H1 (cell line): ENCODE results near the gene NLRP1. TPM values are rescaled to one million over a fixed set of nuclear protein-coding genes. Genes with fewer than 3 reads are reported as not detected.

Experiments used
- CTCF ChIA-PET: fragments of 300-600 bp; sonication (Branson Sonifier 250); formaldehyde crosslinking; loops from one replicate; lab custom pipeline; 2021; ENCODE audit not compliant: partially characterized antibody; lab: Charles Lee
- POLR2A ChIA-PET: fragments of 300-600 bp; sonication (Branson Sonifier 250); formaldehyde crosslinking; loops from one replicate; lab custom pipeline; 2021; ENCODE audit warnings: inconsistent platforms; ENCODE audit not compliant: partially characterized antibody; lab: Charles Lee
- DNase-seq, 2 experiments: peaks; one replicate each; pipeline versions ENCODE4 v3.0.0 to v3.0.0-alpha.2; 2010 to 2022; ENCODE audit warnings: low spot score in 2 of 2, low read depth in 1 of 2, mixed read lengths in 1 of 2
- FAIRE-seq: peaks from 2 replicates; lab custom pipeline; 2011; peaks lifted over from hg19 to GRCh38; lab: Jason Lieb, UNC
- H2AFZ ChIP-seq: 2 replicates; pipeline ENCODE4 v1.8.1; 2012; ENCODE audit warnings: low read length, inconsistent platforms
- H2AK5ac ChIP-seq: 2 replicates; pipeline ENCODE4 v1.6.1; 2013; ENCODE audit warnings: low read depth, low read length
- H2BK120ac ChIP-seq: replicated peaks from 2 replicates; pipeline ENCODE3; 2013; ENCODE audit warnings: low read depth, low read length, inconsistent platforms
- H2BK12ac ChIP-seq: 2 replicates; pipeline ENCODE4 v1.6.1; 2013; ENCODE audit warnings: low read depth, low read length
- H2BK15ac ChIP-seq: 2 replicates; pipeline ENCODE4 v1.6.1; 2013; ENCODE audit warnings: low read length
- H2BK20ac ChIP-seq: 2 replicates; pipeline ENCODE4 v1.6.1; 2013; ENCODE audit warnings: low read length
- H2BK5ac ChIP-seq: 2 replicates; pipeline ENCODE4 v1.6.1; 2013; ENCODE audit warnings: low read depth, low read length
- H3K14ac ChIP-seq: 2 replicates; pipeline ENCODE4 v1.6.1; 2013; ENCODE audit warnings: inconsistent platforms; ENCODE audit not compliant: insufficient read length
- H3K18ac ChIP-seq: 2 replicates; pipeline ENCODE4 v1.6.1; 2013; ENCODE audit warnings: low read length; ENCODE audit errors: extremely low read depth
- H3K23ac ChIP-seq: 2 replicates; pipeline ENCODE4 v1.6.1; 2013; ENCODE audit warnings: inconsistent platforms; ENCODE audit not compliant: insufficient read length
- H3K23me2 ChIP-seq: 2 replicates; pipeline ENCODE4 v1.6.1; 2013; ENCODE audit warnings: low read depth, low read length
- H3K27ac ChIP-seq: 2 replicates; pipeline ENCODE4 v1.6.1; 2011; ENCODE audit warnings: low read depth, low read length, inconsistent platforms
- H3K27me3 ChIP-seq, 4 experiments: replicated peaks in 1 of 4; 1 replicate in 1 of 4; 2 replicates in 3 of 4; pipeline versions ENCODE4 v1.6.1 to v1.8.1; 2011 to 2013; ENCODE audit warnings: low read length in 3 of 4, mild to moderate bottlenecking in 3 of 4, inconsistent platforms in 2 of 4, mixed read lengths in 2 of 4, moderate library complexity in 1 of 4; ENCODE audit not compliant: control insufficient read depth in 3 of 4, insufficient read depth in 3 of 4; ENCODE audit errors: extremely low read depth in 1 of 4
- H3K36me3 ChIP-seq, 4 experiments: 2 replicates each; pipeline versions ENCODE4 v1.6.1 to v1.8.1; 2011 to 2013; ENCODE audit warnings: mild to moderate bottlenecking in 4 of 4, low read length in 3 of 4, moderate library complexity in 2 of 4, control low read depth in 1 of 4, inconsistent platforms in 1 of 4; ENCODE audit not compliant: insufficient read depth in 4 of 4, control insufficient read depth in 2 of 4
- H3K4ac ChIP-seq: replicated peaks from 2 replicates; pipeline ENCODE3; 2013; ENCODE audit warnings: low read length, low read depth, mixed read lengths, inconsistent platforms; ENCODE audit not compliant: insufficient read length
- H3K4me1 ChIP-seq, 4 experiments: replicated peaks in 1 of 4; 1 replicate in 1 of 4; 2 replicates in 3 of 4; pipeline versions ENCODE4 v1.6.1 to v1.8.1; 2011 to 2013; ENCODE audit warnings: low read length in 3 of 4, inconsistent platforms in 2 of 4, mixed read lengths in 1 of 4; ENCODE audit not compliant: insufficient read depth in 4 of 4, control insufficient read depth in 3 of 4
- H3K4me2 ChIP-seq, 2 experiments: 2 replicates each; pipeline versions ENCODE4 v1.6.1 to v1.8.1; 2011 to 2013; ENCODE audit warnings: low read depth in 2 of 2, low read length in 2 of 2, control low read depth in 1 of 2, inconsistent platforms in 1 of 2, mild to moderate bottlenecking in 1 of 2; ENCODE audit not compliant: insufficient read depth in 1 of 2
- H3K4me3 ChIP-seq, 4 experiments: fragments of 200-600, 300-600 bp in 1 of 4; sonication (generic), shearing (Covaris generic), sonication (Bioruptor Twin) in 1 of 4; 2 replicates each; pipeline versions ENCODE4 v1.5.1 to v1.8.1; 2011 to 2016; ENCODE audit warnings: low read length in 4 of 4, low read depth in 3 of 4, control low read depth in 2 of 4, inconsistent platforms in 2 of 4, mild to moderate bottlenecking in 2 of 4, mixed read lengths in 1 of 4, moderate library complexity in 1 of 4; ENCODE audit not compliant: insufficient read depth in 2 of 4; ENCODE audit errors: extremely low read depth in 1 of 4
- H3K56ac ChIP-seq: replicated peaks from 2 replicates; pipeline ENCODE3; 2013; ENCODE audit warnings: low read depth, mild to moderate bottlenecking, mixed read lengths, low read length, inconsistent platforms; ENCODE audit not compliant: insufficient read length
- H3K79me1 ChIP-seq: 2 replicates; pipeline ENCODE4 v1.6.1; 2013; ENCODE audit warnings: low read depth, low read length, control low read depth
- H3K79me2 ChIP-seq, 2 experiments: 2 replicates each; pipeline versions ENCODE4 v1.6.1 to v1.8.1; 2012 to 2013; ENCODE audit warnings: low read length in 2 of 2, mild to moderate bottlenecking in 2 of 2, inconsistent platforms in 1 of 2; ENCODE audit not compliant: insufficient read depth in 2 of 2, control insufficient read depth in 1 of 2
- H3K9ac ChIP-seq, 4 experiments: replicated peaks in 1 of 4; 1 replicate in 1 of 4; 2 replicates in 3 of 4; pipeline versions ENCODE4 v1.6.1 to v1.8.1; 2011 to 2013; ENCODE audit warnings: low read depth in 3 of 4, low read length in 3 of 4, control low read depth in 2 of 4, mild to moderate bottlenecking in 2 of 4, moderate library complexity in 2 of 4, inconsistent platforms in 1 of 4; ENCODE audit errors: extremely low read depth in 1 of 4
- H3K9me3 ChIP-seq, 2 experiments: 2 replicates each; pipeline versions ENCODE4 v1.6.1 to v1.8.1; 2012 to 2013; ENCODE audit warnings: mild to moderate bottlenecking in 2 of 2, moderate library complexity in 2 of 2, control low read depth in 1 of 2, inconsistent platforms in 1 of 2, low read depth in 1 of 2, low read length in 1 of 2, mixed read lengths in 1 of 2; ENCODE audit not compliant: insufficient read depth in 2 of 2
- H4K20me1 ChIP-seq, 2 experiments: replicated peaks in 1 of 2; 2 replicates each; pipeline versions ENCODE3 to v1.8.1; 2011 to 2013; ENCODE audit warnings: inconsistent platforms in 2 of 2, low read length in 2 of 2, mild to moderate bottlenecking in 1 of 2; ENCODE audit not compliant: insufficient read depth in 2 of 2, control insufficient read depth in 1 of 2
- H4K5ac ChIP-seq: 2 replicates; pipeline ENCODE4 v1.6.1; 2013; ENCODE audit warnings: low read length, low read depth, mixed read lengths, inconsistent platforms; ENCODE audit not compliant: insufficient read length
- H4K8ac ChIP-seq: 2 replicates; pipeline ENCODE4 v1.8.0; 2013; ENCODE audit warnings: mild to moderate bottlenecking, moderate library complexity, low read length, inconsistent platforms; ENCODE audit not compliant: insufficient read depth; ENCODE audit errors: extremely low read depth
- H4K91ac ChIP-seq: replicated peaks from 2 replicates; pipeline ENCODE3; 2013; ENCODE audit warnings: low read length, mixed read lengths, inconsistent platforms; ENCODE audit not compliant: insufficient read length
- CEBPB ChIP-seq: IDR thresholded peaks from 2 replicates; pipeline ENCODE4 v1.6.1; 2012; ENCODE audit warnings: low read depth, low read length
- CTBP2 ChIP-seq: IDR thresholded peaks from 2 replicates; pipeline ENCODE4 v1.7.0; 2011; ENCODE audit warnings: borderline replicate concordance, mild to moderate bottlenecking, moderate library complexity, mixed read lengths, low read length; ENCODE audit not compliant: insufficient read depth, insufficient read length
- EZH2 ChIP-seq: fragments of 200-600 bp; sonication (generic); IDR thresholded peaks from 2 replicates; pipeline ENCODE4 v1.7.1; 2012; ENCODE audit warnings: low read depth, mild to moderate bottlenecking, moderate library complexity, low read length, inconsistent platforms; ENCODE audit not compliant: severe bottlenecking
- FOSL1 ChIP-seq: IDR thresholded peaks from 2 replicates; pipeline ENCODE4 v1.6.1; 2011; ENCODE audit warnings: mild to moderate bottlenecking, low read depth, low read length, moderate library complexity; ENCODE audit not compliant: insufficient read depth
- JUN ChIP-seq: IDR thresholded peaks from 2 replicates; pipeline ENCODE4 v1.6.1; 2011; ENCODE audit warnings: low read depth, mild to moderate bottlenecking, improper control_type of control experiment, low read length
- KDM4A ChIP-seq: IDR thresholded peaks from one replicate; pipeline ENCODE4 v1.7.1; 2012; ENCODE audit warnings: low read depth, mild to moderate bottlenecking, moderate library complexity, low read length, inconsistent platforms; ENCODE audit not compliant: severe bottlenecking
- PHF8 ChIP-seq: fragments of 200-600 bp; sonication (generic); conservative IDR thresholded peaks from 2 replicates; pipeline ENCODE4 v1.7.1; 2012; ENCODE audit warnings: low read depth, mild to moderate bottlenecking, inconsistent platforms, low read length, moderate library complexity
- POLR2A ChIP-seq, 2 experiments: IDR thresholded peaks; 1 replicate in 1 of 2; 2 replicates in 1 of 2; pipeline ENCODE4 v1.6.1; 2011; ENCODE audit warnings: low read depth in 2 of 2, low read length in 2 of 2, mild to moderate bottlenecking in 2 of 2; ENCODE audit errors: control extremely low read depth in 1 of 2
- RFX5 ChIP-seq: IDR thresholded peaks from 2 replicates; pipeline ENCODE4 v1.6.1; 2011; ENCODE audit warnings: low read depth, low read length, improper control_type of control experiment, borderline replicate concordance
- RXRA ChIP-seq: IDR thresholded peaks from 2 replicates; pipeline ENCODE4 v1.6.1; 2011; ENCODE audit warnings: low read depth, mild to moderate bottlenecking, low read length, moderate library complexity; ENCODE audit not compliant: insufficient read depth
- TEAD4 ChIP-seq: IDR thresholded peaks from 2 replicates; pipeline ENCODE4 v1.6.1; 2012; ENCODE audit warnings: low read depth, low read length, inconsistent platforms, mixed read lengths
- WGBS, 2 experiments: shearing (Covaris generic) in 1 of 2; methylation state at CpG; one replicate each; pipeline versions ENCODE4 v1.1.6 to v1.1.7; 2013 to 2015; ENCODE audit warnings: low lambda C conversion rate in 2 of 2, mixed read lengths in 2 of 2, inconsistent platforms in 1 of 2, low coverage in 1 of 2, missing lambda C conversion rate in 1 of 2; ENCODE audit not compliant: insufficient replicate concordance in 2 of 2, insufficient coverage in 1 of 2, insufficient read length in 1 of 2; ENCODE audit errors: extremely low coverage in 1 of 2, missing lambda C conversion rate in 1 of 2; 5-methylcytosine and 5-hydroxymethylcytosine counted together
- polyA plus RNA-seq, 7 experiments: library from polyadenylated mRNA; depleted of rRNA in 3 of 7; stranded (reverse) in 5 of 7; unstranded in 2 of 7; fragments of >200 nt in 5 of 7; fragments of 200-250 nt in 2 of 7; gene quantifications; 1 replicate in 5 of 7; 2 replicates in 1 of 7; 4 replicates in 1 of 7; pipeline versions ENCODE4 v1.2.1 to v1.2.3, GENCODE V29; 2011 to 2013; ENCODE audit warnings: missing spikeins in 2 of 7, mixed read lengths in 2 of 7
- total RNA-seq: library from RNA; stranded (reverse); fragmentation: NEBNext Ultra II Directional; extraction: Animal tissue kit (Norgen Biotek cat#: 25700); gene quantifications from 2 replicates; pipeline ENCODE4 v1.2.1, GENCODE V29; 2021
- TF ChIP-seq, protein P1 (sequence below): IDR thresholded peaks from 2 replicates; pipeline ENCODE4 v1.6.1; 2011; ENCODE audit warnings: low read length, improper control_type of control experiment
- TF ChIP-seq, protein P2 (sequence below): IDR thresholded peaks from 2 replicates; pipeline ENCODE4 v1.6.1; 2011; ENCODE audit warnings: low read depth, mild to moderate bottlenecking, low read length; ENCODE audit not compliant: insufficient read depth

Gene NLRP1
- total and polyA plus RNA-seq, 2 of the 8 experiments (the other 6 are each of a cell fraction or from before 2014, with no cell fraction given): 8.6 to 10.4 TPM

DNA sequence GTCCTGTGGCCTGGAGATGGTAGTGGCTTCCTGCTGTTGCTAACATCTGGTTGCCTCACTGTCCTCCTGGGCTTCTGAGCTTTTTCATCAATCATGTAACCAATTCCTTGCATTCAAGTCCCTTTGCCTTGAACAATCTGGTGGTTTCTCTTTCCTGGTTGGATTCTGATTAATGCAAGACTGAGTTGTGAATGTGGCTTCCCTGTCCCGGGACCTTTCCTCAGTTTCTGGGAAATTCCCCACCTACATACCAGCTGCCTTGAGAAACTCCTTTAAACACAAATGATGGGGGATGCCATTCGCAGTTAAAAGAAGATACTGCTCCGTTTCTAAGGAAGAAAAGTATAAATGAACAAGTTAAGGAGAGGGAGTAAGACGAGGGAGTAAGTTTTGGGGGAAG, 39.9 kb upstream of the NLRP1 start:
- no peak overlapping the region for H2BK15ac ChIP-seq
- H3K4me1 ChIP-seq: no peaks in the 10 kb centered on the region
- H4K8ac ChIP-seq: no peak overlapping the region
- H2BK20ac ChIP-seq: no peak overlapping the region
- POLR2A ChIA-PET: no interaction called here
- DNase-seq: no peak
- H4K91ac ChIP-seq: no peak overlapping the region
- no peak overlapping the region for H2AFZ ChIP-seq
- H2AK5ac ChIP-seq: no peak overlapping the region
- no peaks in the 10 kb centered on the region for H3K27me3 ChIP-seq
- H2BK5ac ChIP-seq: no peak overlapping the region
- no peak overlapping the region for H3K18ac ChIP-seq
- no peaks in the 10 kb centered on the region for H3K79me1 ChIP-seq
- H3K14ac ChIP-seq: no peak overlapping the region
- H3K79me2 ChIP-seq: no peaks in the 10 kb centered on the region
- WGBS, 2 experiments: 86 to 100% methylated on average over 1 to 4 of the region's 4 CpGs
- no peak overlapping the region for H3K23ac ChIP-seq
- no peaks in the 10 kb centered on the region for H3K9me3 ChIP-seq
- H3K27ac ChIP-seq: no peak overlapping the region
- FAIRE-seq: no peak
- no peak overlapping the region for H2BK12ac ChIP-seq
- no peak overlapping the region for H2BK120ac ChIP-seq
- H3K36me3 ChIP-seq: no peaks in the 10 kb centered on the region
- peaks cover 3% of the 10 kb centered on the region; the same call in 1 of the 2 replicates for H3K23me2 ChIP-seq
- no peak overlapping the region for H3K9ac ChIP-seq
- no peak overlapping the region for H4K5ac ChIP-seq
- no peaks in the 10 kb centered on the region for H4K20me1 ChIP-seq
- no peak overlapping the region for H3K56ac ChIP-seq
- no peak overlapping the region for H3K4ac ChIP-seq
- CTCF ChIA-PET: interaction anchor here (1.6 kb wide), 1 partner anchor 20 kb away, joined by 3 read pairs; no protein-coding TSS in a partner anchor
- no peak overlapping the region for H3K4me2 ChIP-seq
- H3K4me3 ChIP-seq: no peak overlapping the region
- TF ChIP-seq KDM4A: no peak
- TF ChIP-seq RXRA: no peak
- no peak for TF ChIP-seq TEAD4
- TF ChIP-seq, protein P1, sequence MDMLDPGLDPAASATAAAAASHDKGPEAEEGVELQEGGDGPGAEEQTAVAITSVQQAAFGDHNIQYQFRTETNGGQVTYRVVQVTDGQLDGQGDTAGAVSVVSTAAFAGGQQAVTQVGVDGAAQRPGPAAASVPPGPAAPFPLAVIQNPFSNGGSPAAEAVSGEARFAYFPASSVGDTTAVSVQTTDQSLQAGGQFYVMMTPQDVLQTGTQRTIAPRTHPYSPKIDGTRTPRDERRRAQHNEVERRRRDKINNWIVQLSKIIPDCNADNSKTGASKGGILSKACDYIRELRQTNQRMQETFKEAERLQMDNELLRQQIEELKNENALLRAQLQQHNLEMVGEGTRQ: no peak
- TF ChIP-seq RFX5: no peak
- no peak for TF ChIP-seq JUN
- TF ChIP-seq CTBP2: no peak
- no peak for TF ChIP-seq EZH2
- TF ChIP-seq, protein P2, sequence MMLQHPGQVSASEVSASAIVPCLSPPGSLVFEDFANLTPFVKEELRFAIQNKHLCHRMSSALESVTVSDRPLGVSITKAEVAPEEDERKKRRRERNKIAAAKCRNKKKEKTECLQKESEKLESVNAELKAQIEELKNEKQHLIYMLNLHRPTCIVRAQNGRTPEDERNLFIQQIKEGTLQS: no peak
- no peak for TF ChIP-seq FOSL1
- no peak for TF ChIP-seq CEBPB
- no peak for TF ChIP-seq POLR2A (IDR thresholded peaks at IDR 0.05; ENCODE audit: control extremely low read depth in 1 of 2, low read depth in 2 of 2, low read length in 2 of 2)
- no peak for TF ChIP-seq PHF8
